H1 (cell line): ENCODE data around the gene CERCAM. TPM values are rescaled to one million over a fixed set of nuclear protein-coding genes. Genes with fewer than 3 reads are reported as not detected.

Experiments
- CTCF ChIA-PET: fragments of 300-600 bp; sonication (Branson Sonifier 250); formaldehyde crosslinking; loops from one replicate; lab custom pipeline; 2021; ENCODE audit not compliant: partially characterized antibody; lab: Charles Lee
- POLR2A ChIA-PET: fragments of 300-600 bp; sonication (Branson Sonifier 250); formaldehyde crosslinking; loops from one replicate; lab custom pipeline; 2021; ENCODE audit warnings: inconsistent platforms; ENCODE audit not compliant: partially characterized antibody; lab: Charles Lee
- DNase-seq, 2 experiments: peaks; one replicate each; pipeline versions ENCODE4 v3.0.0 to v3.0.0-alpha.2; 2010 to 2022; ENCODE audit warnings: low spot score in 2 of 2, low read depth in 1 of 2, mixed read lengths in 1 of 2
- FAIRE-seq: peaks from 2 replicates; lab custom pipeline; 2011; peaks lifted over from hg19 to GRCh38; lab: Jason Lieb, UNC
- H2AFZ ChIP-seq: 2 replicates; pipeline ENCODE4 v1.8.1; 2012; ENCODE audit warnings: low read length, inconsistent platforms
- H2AK5ac ChIP-seq: 2 replicates; pipeline ENCODE4 v1.6.1; 2013; ENCODE audit warnings: low read depth, low read length
- H2BK120ac ChIP-seq: replicated peaks from 2 replicates; pipeline ENCODE3; 2013; ENCODE audit warnings: low read depth, low read length, inconsistent platforms
- H2BK12ac ChIP-seq: 2 replicates; pipeline ENCODE4 v1.6.1; 2013; ENCODE audit warnings: low read depth, low read length
- H2BK15ac ChIP-seq: 2 replicates; pipeline ENCODE4 v1.6.1; 2013; ENCODE audit warnings: low read length
- H2BK20ac ChIP-seq: 2 replicates; pipeline ENCODE4 v1.6.1; 2013; ENCODE audit warnings: low read length
- H2BK5ac ChIP-seq: 2 replicates; pipeline ENCODE4 v1.6.1; 2013; ENCODE audit warnings: low read depth, low read length
- H3K14ac ChIP-seq: 2 replicates; pipeline ENCODE4 v1.6.1; 2013; ENCODE audit warnings: inconsistent platforms; ENCODE audit not compliant: insufficient read length
- H3K18ac ChIP-seq: 2 replicates; pipeline ENCODE4 v1.6.1; 2013; ENCODE audit warnings: low read length; ENCODE audit errors: extremely low read depth
- H3K23ac ChIP-seq: 2 replicates; pipeline ENCODE4 v1.6.1; 2013; ENCODE audit warnings: inconsistent platforms; ENCODE audit not compliant: insufficient read length
- H3K23me2 ChIP-seq: 2 replicates; pipeline ENCODE4 v1.6.1; 2013; ENCODE audit warnings: low read depth, low read length
- H3K27ac ChIP-seq: 2 replicates; pipeline ENCODE4 v1.6.1; 2011; ENCODE audit warnings: low read depth, low read length, inconsistent platforms
- H3K27me3 ChIP-seq, 4 experiments: replicated peaks in 1 of 4; 1 replicate in 1 of 4; 2 replicates in 3 of 4; pipeline versions ENCODE4 v1.6.1 to v1.8.1; 2011 to 2013; ENCODE audit warnings: low read length in 3 of 4, mild to moderate bottlenecking in 3 of 4, inconsistent platforms in 2 of 4, mixed read lengths in 2 of 4, moderate library complexity in 1 of 4; ENCODE audit not compliant: control insufficient read depth in 3 of 4, insufficient read depth in 3 of 4; ENCODE audit errors: extremely low read depth in 1 of 4
- H3K36me3 ChIP-seq, 4 experiments: 2 replicates each; pipeline versions ENCODE4 v1.6.1 to v1.8.1; 2011 to 2013; ENCODE audit warnings: mild to moderate bottlenecking in 4 of 4, low read length in 3 of 4, moderate library complexity in 2 of 4, control low read depth in 1 of 4, inconsistent platforms in 1 of 4; ENCODE audit not compliant: insufficient read depth in 4 of 4, control insufficient read depth in 2 of 4
- H3K4ac ChIP-seq: replicated peaks from 2 replicates; pipeline ENCODE3; 2013; ENCODE audit warnings: low read length, low read depth, mixed read lengths, inconsistent platforms; ENCODE audit not compliant: insufficient read length
- H3K4me1 ChIP-seq, 4 experiments: replicated peaks in 1 of 4; 1 replicate in 1 of 4; 2 replicates in 3 of 4; pipeline versions ENCODE4 v1.6.1 to v1.8.1; 2011 to 2013; ENCODE audit warnings: low read length in 3 of 4, inconsistent platforms in 2 of 4, mixed read lengths in 1 of 4; ENCODE audit not compliant: insufficient read depth in 4 of 4, control insufficient read depth in 3 of 4
- H3K4me2 ChIP-seq, 2 experiments: 2 replicates each; pipeline versions ENCODE4 v1.6.1 to v1.8.1; 2011 to 2013; ENCODE audit warnings: low read depth in 2 of 2, low read length in 2 of 2, control low read depth in 1 of 2, inconsistent platforms in 1 of 2, mild to moderate bottlenecking in 1 of 2; ENCODE audit not compliant: insufficient read depth in 1 of 2
- H3K4me3 ChIP-seq, 4 experiments: fragments of 200-600, 300-600 bp in 1 of 4; sonication (generic), shearing (Covaris generic), sonication (Bioruptor Twin) in 1 of 4; 2 replicates each; pipeline versions ENCODE4 v1.5.1 to v1.8.1; 2011 to 2016; ENCODE audit warnings: low read length in 4 of 4, low read depth in 3 of 4, control low read depth in 2 of 4, inconsistent platforms in 2 of 4, mild to moderate bottlenecking in 2 of 4, mixed read lengths in 1 of 4, moderate library complexity in 1 of 4; ENCODE audit not compliant: insufficient read depth in 2 of 4; ENCODE audit errors: extremely low read depth in 1 of 4
- H3K56ac ChIP-seq: replicated peaks from 2 replicates; pipeline ENCODE3; 2013; ENCODE audit warnings: low read depth, mild to moderate bottlenecking, mixed read lengths, low read length, inconsistent platforms; ENCODE audit not compliant: insufficient read length
- H3K79me1 ChIP-seq: 2 replicates; pipeline ENCODE4 v1.6.1; 2013; ENCODE audit warnings: low read depth, low read length, control low read depth
- H3K79me2 ChIP-seq, 2 experiments: 2 replicates each; pipeline versions ENCODE4 v1.6.1 to v1.8.1; 2012 to 2013; ENCODE audit warnings: low read length in 2 of 2, mild to moderate bottlenecking in 2 of 2, inconsistent platforms in 1 of 2; ENCODE audit not compliant: insufficient read depth in 2 of 2, control insufficient read depth in 1 of 2
- H3K9ac ChIP-seq, 4 experiments: replicated peaks in 1 of 4; 1 replicate in 1 of 4; 2 replicates in 3 of 4; pipeline versions ENCODE4 v1.6.1 to v1.8.1; 2011 to 2013; ENCODE audit warnings: low read depth in 3 of 4, low read length in 3 of 4, control low read depth in 2 of 4, mild to moderate bottlenecking in 2 of 4, moderate library complexity in 2 of 4, inconsistent platforms in 1 of 4; ENCODE audit errors: extremely low read depth in 1 of 4
- H3K9me3 ChIP-seq, 2 experiments: 2 replicates each; pipeline versions ENCODE4 v1.6.1 to v1.8.1; 2012 to 2013; ENCODE audit warnings: mild to moderate bottlenecking in 2 of 2, moderate library complexity in 2 of 2, control low read depth in 1 of 2, inconsistent platforms in 1 of 2, low read depth in 1 of 2, low read length in 1 of 2, mixed read lengths in 1 of 2; ENCODE audit not compliant: insufficient read depth in 2 of 2
- H4K20me1 ChIP-seq, 2 experiments: replicated peaks in 1 of 2; 2 replicates each; pipeline versions ENCODE3 to v1.8.1; 2011 to 2013; ENCODE audit warnings: inconsistent platforms in 2 of 2, low read length in 2 of 2, mild to moderate bottlenecking in 1 of 2; ENCODE audit not compliant: insufficient read depth in 2 of 2, control insufficient read depth in 1 of 2
- H4K5ac ChIP-seq: 2 replicates; pipeline ENCODE4 v1.6.1; 2013; ENCODE audit warnings: low read length, low read depth, mixed read lengths, inconsistent platforms; ENCODE audit not compliant: insufficient read length
- H4K8ac ChIP-seq: 2 replicates; pipeline ENCODE4 v1.8.0; 2013; ENCODE audit warnings: mild to moderate bottlenecking, moderate library complexity, low read length, inconsistent platforms; ENCODE audit not compliant: insufficient read depth; ENCODE audit errors: extremely low read depth
- H4K91ac ChIP-seq: replicated peaks from 2 replicates; pipeline ENCODE3; 2013; ENCODE audit warnings: low read length, mixed read lengths, inconsistent platforms; ENCODE audit not compliant: insufficient read length
- ASH2L ChIP-seq: fragments of 200-600, 300-600 bp; sonication (generic); IDR thresholded peaks from one replicate; pipeline ENCODE4 v1.7.1; 2017; ENCODE audit warnings: low read length
- CEBPB ChIP-seq: IDR thresholded peaks from 2 replicates; pipeline ENCODE4 v1.6.1; 2012; ENCODE audit warnings: low read depth, low read length
- EZH2 ChIP-seq: fragments of 200-600 bp; sonication (generic); IDR thresholded peaks from 2 replicates; pipeline ENCODE4 v1.7.1; 2012; ENCODE audit warnings: low read depth, mild to moderate bottlenecking, moderate library complexity, low read length, inconsistent platforms; ENCODE audit not compliant: severe bottlenecking
- FOSL1 ChIP-seq: IDR thresholded peaks from 2 replicates; pipeline ENCODE4 v1.6.1; 2011; ENCODE audit warnings: mild to moderate bottlenecking, low read depth, low read length, moderate library complexity; ENCODE audit not compliant: insufficient read depth
- JUND ChIP-seq: IDR thresholded peaks from 2 replicates; pipeline ENCODE4 v1.6.1; 2011; ENCODE audit warnings: mild to moderate bottlenecking, improper control_type of control experiment, low read length
- RBBP5 ChIP-seq: IDR thresholded peaks from 2 replicates; pipeline ENCODE4 v1.7.1; 2012; ENCODE audit warnings: low read depth, mild to moderate bottlenecking, inconsistent platforms, low read length, moderate library complexity, borderline replicate concordance
- SIRT6 ChIP-seq: IDR thresholded peaks from one replicate; pipeline ENCODE4 v1.7.1; 2012; ENCODE audit warnings: low read length, inconsistent platforms
- TCF12 ChIP-seq: IDR thresholded peaks from 2 replicates; pipeline ENCODE4 v1.6.1; 2011; ENCODE audit warnings: low read depth, mild to moderate bottlenecking, low read length
- WGBS, 2 experiments: shearing (Covaris generic) in 1 of 2; methylation state at CpG; one replicate each; pipeline versions ENCODE4 v1.1.6 to v1.1.7; 2013 to 2015; ENCODE audit warnings: low lambda C conversion rate in 2 of 2, mixed read lengths in 2 of 2, inconsistent platforms in 1 of 2, low coverage in 1 of 2, missing lambda C conversion rate in 1 of 2; ENCODE audit not compliant: insufficient replicate concordance in 2 of 2, insufficient coverage in 1 of 2, insufficient read length in 1 of 2; ENCODE audit errors: extremely low coverage in 1 of 2, missing lambda C conversion rate in 1 of 2; 5-methylcytosine and 5-hydroxymethylcytosine counted together
- polyA plus RNA-seq, 7 experiments: library from polyadenylated mRNA; depleted of rRNA in 3 of 7; stranded (reverse) in 5 of 7; unstranded in 2 of 7; fragments of >200 nt in 5 of 7; fragments of 200-250 nt in 2 of 7; gene quantifications; 1 replicate in 5 of 7; 2 replicates in 1 of 7; 4 replicates in 1 of 7; pipeline versions ENCODE4 v1.2.1 to v1.2.3, GENCODE V29; 2011 to 2013; ENCODE audit warnings: missing spikeins in 2 of 7, mixed read lengths in 2 of 7
- total RNA-seq: library from RNA; stranded (reverse); fragmentation: NEBNext Ultra II Directional; extraction: Animal tissue kit (Norgen Biotek cat#: 25700); gene quantifications from 2 replicates; pipeline ENCODE4 v1.2.1, GENCODE V29; 2021

CERCAM gene
- total and polyA plus RNA-seq, 2 of the 8 experiments (the other 6 are each of a cell fraction or from before 2014, with no cell fraction given) = 3.1 to 5.2 TPM

DNA sequence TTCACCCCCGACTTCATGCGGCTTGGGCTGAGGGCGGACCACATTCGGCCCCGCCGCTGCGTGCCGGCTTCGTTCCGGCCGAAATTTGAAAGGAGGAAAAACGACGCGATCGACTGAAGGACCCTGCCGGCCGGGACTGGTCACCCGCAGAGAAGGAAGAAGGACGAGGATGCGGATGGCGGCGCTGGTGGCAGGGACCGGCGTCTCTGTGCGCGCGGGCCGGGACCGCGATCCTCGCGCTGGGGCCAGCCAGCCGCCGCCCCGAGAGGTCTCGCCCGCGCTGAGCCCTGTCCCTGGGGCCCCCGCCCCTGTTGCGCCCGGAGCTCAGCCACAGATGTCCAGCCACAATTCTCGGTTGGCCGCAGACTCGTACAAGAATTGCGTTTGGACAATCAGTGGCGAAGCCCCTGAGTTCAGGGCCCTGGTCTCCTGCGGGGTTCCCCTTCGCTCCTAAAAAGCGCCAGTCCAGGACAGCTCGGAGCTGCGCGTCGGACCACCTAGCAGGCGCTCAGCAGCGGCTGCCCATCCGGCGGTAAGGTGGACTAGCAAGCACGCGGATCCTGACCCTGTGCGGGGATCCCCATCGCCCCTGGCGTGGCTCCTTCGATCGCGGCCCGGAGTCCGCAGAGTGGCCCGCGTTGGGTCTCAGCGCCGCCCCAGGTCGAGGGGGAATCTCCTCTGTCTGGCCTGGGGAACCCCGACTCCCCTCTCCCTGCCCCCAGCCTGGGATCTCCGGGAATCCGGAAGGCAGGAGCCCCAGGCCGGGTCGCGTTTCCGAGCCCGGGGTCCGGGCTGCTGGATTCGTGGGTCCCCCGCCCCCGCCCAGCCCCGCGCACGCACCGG, 28.1 kb upstream of the CERCAM start:
- ChIA-PET CTCF (interaction anchor here (0.9 to 21.9 kb wide), 9 partner anchors 8 to 51 kb away, joined by 3 to 323 read pairs (median 6); partner anchors contain the start of gene URM1), POLR2A (interaction anchor here (1.4 to 13.1 kb wide), 5 partner anchors 9 to 30 kb away, joined by 4 to 92 read pairs (median 11); partner anchors contain the start of gene URM1)
- Histone ChIP-seq H3K14ac (no peak overlapping the region), H3K4me1 (peaks cover 9 to 49% (median 43%) of the 10 kb centered on the region in 4 experiments), H3K27me3 (peaks cover 83 to 100% (median 97%) of the 10 kb centered on the region in 4 experiments), H3K36me3 (peaks cover 0 to 21% (median 9%) of the 10 kb centered on the region in 4 experiments; a peak in 6 of 8 replicates), H2AFZ (no peak overlapping the region), H3K23me2 (peaks cover 4% of the 10 kb centered on the region), H2BK20ac (no peak overlapping the region), H3K9ac (peak overlapping the region in 1 of 4 experiments; percentile 24; a peak in 1 of 7 replicates), H3K23ac (no peak overlapping the region), H4K91ac (no peak overlapping the region), H2BK15ac (no peak overlapping the region), H3K27ac (no peak overlapping the region), H2AK5ac (0 out of 2 replicates have a peak overlapping the region, but pooled peaks have one; percentile 24), H3K4ac (no peak overlapping the region), H3K79me2 (no peaks in the 10 kb centered on the region), H3K18ac (peak overlapping the region; percentile 48; the same call in 1 of the 2 replicates), H4K5ac (no peak overlapping the region), H4K20me1 (peaks cover 22 to 48% of the 10 kb centered on the region in 2 experiments), H4K8ac (peak overlapping the region; percentile 28; the same call in 1 of the 2 replicates), H3K79me1 (no peaks in the 10 kb centered on the region), H3K56ac (peak overlapping the region; percentile 13), H3K9me3 (no peaks in the 10 kb centered on the region), H2BK5ac (no peak overlapping the region), H3K4me3 (peak overlapping the region; percentile 8 to 54 (median 40); a peak in 7 of 8 replicates), H3K4me2 (peak overlapping the region; percentile 76 to 85), H2BK120ac (no peak overlapping the region), H2BK12ac (no peak overlapping the region)
- DNase-seq (peak in 1 of 2 experiments; percentile 76), FAIRE-seq (no peak)
- 5% methylated on average over 51 of the region's 88 CpGs; no CpG with 5 or more reads in 1 of the 2 experiments for WGBS, 2 experiments
- TF ChIP-seq RBBP5 (0 out of 2 replicates have a peak, but pooled peaks have one; percentile 37), ASH2L (peak; percentile 30), SIRT6 (no peak), TCF12 (no peak), FOSL1 (no peak), EZH2 (peak; percentile 99), JUND (no peak), CEBPB (no peak)
